GM23338 (cell line): ENCODE results near the gene ZNF865. TPM values are rescaled to one million over a fixed set of nuclear protein-coding genes. Genes with fewer than 3 reads are reported as not detected.

Experiments
- ATAC-seq: fragments of 200-7000 bp; cut with Tn5 transposase; 3 replicates; pipeline ENCODE4 v1.9.1; 2020
- DNase-seq: peaks from one replicate; pipeline ENCODE4 v3.0.0-alpha.2; 2015; ENCODE audit warnings: low spot score
- H2AFZ ChIP-seq: fragments of 200-600 bp; sonication (generic); 2 replicates; pipeline ENCODE4 v1.8.0; 2016; ENCODE audit warnings: antibody characterized with exemption, mild to moderate bottlenecking, moderate library complexity
- H3F3A ChIP-seq: fragments of 200-600 bp; sonication (generic); replicated peaks from 2 replicates; pipeline ENCODE4 v1.8.0; 2017; ENCODE audit warnings: antibody characterized with exemption, mixed run types, low read depth
- H3K27ac ChIP-seq: fragments of 200-600 bp; sonication (generic); 2 replicates; pipeline ENCODE4 v1.6.1; 2016; ENCODE audit warnings: low read depth
- H3K27me3 ChIP-seq: fragments of 200-600 bp; sonication (generic); 2 replicates; pipeline ENCODE4 v1.8.0; 2016; ENCODE audit warnings: mild to moderate bottlenecking, mixed run types, moderate library complexity; ENCODE audit not compliant: insufficient read depth
- H3K36me3 ChIP-seq: fragments of 200-600 bp; sonication (generic); 2 replicates; pipeline ENCODE4 v1.8.0; 2016; ENCODE audit warnings: mild to moderate bottlenecking; ENCODE audit not compliant: insufficient read depth
- H3K4me1 ChIP-seq: fragments of 200-600 bp; sonication (generic); 2 replicates; pipeline ENCODE4 v1.8.0; 2016; ENCODE audit warnings: mild to moderate bottlenecking, moderate library complexity; ENCODE audit not compliant: insufficient read depth
- H3K4me2 ChIP-seq: fragments of 200-600 bp; sonication (generic); 2 replicates; pipeline ENCODE4 v1.7.1; 2017; ENCODE audit warnings: mixed run types
- H3K4me3 ChIP-seq: fragments of 200-600 bp; sonication (generic); 2 replicates; pipeline ENCODE4 v1.6.1; 2016; ENCODE audit warnings: mixed run types
- H3K79me2 ChIP-seq: fragments of 200-600 bp; sonication (generic); replicated peaks from 2 replicates; pipeline ENCODE4 v1.8.0; 2017; ENCODE audit warnings: mild to moderate bottlenecking; ENCODE audit not compliant: insufficient read depth
- H3K9me2 ChIP-seq: fragments of 200-600 bp; sonication (generic); 2 replicates; pipeline ENCODE4 v1.8.0; 2017; ENCODE audit not compliant: insufficient read depth
- H4K20me1 ChIP-seq: fragments of 200-600 bp; sonication (generic); replicated peaks from 2 replicates; pipeline ENCODE4 v1.8.0; 2017; ENCODE audit warnings: mild to moderate bottlenecking; ENCODE audit not compliant: insufficient read depth
- H3K27ac Mint-ChIP-seq: 2 replicates; pipeline ENCODE4 v1.8.0; 2020; ENCODE audit warnings: inconsistent platforms, mild to moderate bottlenecking, moderate library complexity, mixed read lengths
- H3K27me3 Mint-ChIP-seq: 3 replicates; pipeline ENCODE4 v1.8.0; 2022; ENCODE audit warnings: low read depth, mild to moderate bottlenecking, moderate library complexity, mixed read lengths, inconsistent platforms; ENCODE audit not compliant: insufficient read depth, poor library complexity
- H3K36me3 Mint-ChIP-seq: 3 replicates; pipeline ENCODE4 v1.8.0; 2021; ENCODE audit warnings: low read depth, mild to moderate bottlenecking, inconsistent platforms, moderate library complexity, mixed read lengths
- H3K4me1 Mint-ChIP-seq: 3 replicates; pipeline ENCODE4 v1.8.0; 2020; ENCODE audit warnings: mild to moderate bottlenecking, inconsistent platforms, mixed read lengths
- H3K4me3 Mint-ChIP-seq: 3 replicates; pipeline ENCODE4 v1.8.0; 2021; ENCODE audit warnings: moderate library complexity, mild to moderate bottlenecking, inconsistent platforms, mixed read lengths
- H3K9me3 Mint-ChIP-seq: 3 replicates; pipeline ENCODE4 v1.8.0; 2020; ENCODE audit warnings: moderate library complexity, mild to moderate bottlenecking, inconsistent platforms, mixed read lengths
- JUNB ChIP-seq: IDR thresholded peaks from one replicate; pipeline ENCODE4 v1.6.1; 2016; ENCODE audit warnings: antibody characterized with exemption; ENCODE audit not compliant: unreplicated experiment
- REST ChIP-seq: IDR thresholded peaks from one replicate; pipeline ENCODE4 v1.6.1; 2018; ENCODE audit warnings: antibody characterized with exemption; ENCODE audit not compliant: unreplicated experiment
- ZNF331 ChIP-seq: fragments of 250-450 bp; sonication (Bioruptor Pico); IDR thresholded peaks from 2 replicates; pipeline ENCODE4 v1.5.0; 2020; ENCODE audit warnings: low read depth, mild to moderate bottlenecking, moderate library complexity
- ZNF462 ChIP-seq: fragments of 250-450 bp; sonication (Bioruptor Pico); IDR thresholded peaks from 2 replicates; pipeline ENCODE4 v1.5.0; 2020; ENCODE audit warnings: mild to moderate bottlenecking, moderate library complexity
- polyA plus RNA-seq: library from polyadenylated mRNA; unstranded; fragments of >200 nt; fragmentation: Nextera tagmentation; extraction: Ambion mirVana; gene quantifications from 2 replicates; pipeline ENCODE4 v1.2.1, GENCODE V29; 2016
- total RNA-seq: library from RNA; depleted of rRNA; stranded (reverse); fragments of >200 nt; shearing (Covaris generic); gene quantifications from 2 replicates; pipeline ENCODE4 v1.2.3, GENCODE V29; 2014
- TF ChIP-seq, protein P1 (sequence below): IDR thresholded peaks from 2 replicates; pipeline ENCODE4 v1.6.1; 2016; ENCODE audit warnings: antibody characterized with exemption

Gene ZNF865
- total and polyA plus RNA-seq, 2 experiments from 2014 or later: 2.2 to 12.1 TPM

DNA sequence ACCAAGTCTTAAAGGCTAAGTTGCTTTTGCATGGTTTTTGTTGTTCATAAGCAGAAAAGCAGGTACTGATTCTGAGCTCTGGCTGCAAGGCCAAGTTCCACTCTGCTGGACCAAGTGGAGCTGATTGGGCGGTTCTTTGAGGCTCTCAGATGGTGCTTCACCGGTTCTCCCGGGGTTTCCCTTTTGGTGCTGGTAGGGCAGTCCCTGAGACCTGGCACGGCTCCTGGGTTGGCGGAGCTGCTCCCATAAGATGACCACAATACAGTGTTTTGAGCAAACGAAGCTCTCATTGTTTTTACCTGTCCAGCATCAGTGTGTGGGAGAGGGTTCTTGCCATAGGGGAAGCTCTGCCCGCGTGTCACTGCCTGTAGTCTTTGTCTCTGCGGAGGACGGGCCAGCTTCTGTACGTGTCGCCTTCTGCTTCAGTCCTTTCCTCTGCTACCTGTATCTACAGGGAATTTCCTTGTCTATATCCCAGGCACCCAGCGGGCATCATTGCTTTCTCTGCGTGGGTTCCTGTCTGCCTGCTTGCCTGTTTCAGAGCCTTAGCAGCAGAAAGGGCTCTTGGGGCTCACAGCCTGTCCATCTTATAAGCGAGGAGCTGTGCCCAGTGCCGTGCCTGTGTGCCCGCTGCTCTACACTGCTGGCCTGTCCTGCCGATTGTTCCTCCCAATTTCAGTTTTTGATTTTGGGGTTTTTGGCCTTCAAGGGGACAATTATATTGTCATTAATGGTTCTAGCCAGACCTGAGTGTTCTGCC, 51.7 kb downstream of the ZNF865 start (continued):
- TF ChIP-seq, protein P1, sequence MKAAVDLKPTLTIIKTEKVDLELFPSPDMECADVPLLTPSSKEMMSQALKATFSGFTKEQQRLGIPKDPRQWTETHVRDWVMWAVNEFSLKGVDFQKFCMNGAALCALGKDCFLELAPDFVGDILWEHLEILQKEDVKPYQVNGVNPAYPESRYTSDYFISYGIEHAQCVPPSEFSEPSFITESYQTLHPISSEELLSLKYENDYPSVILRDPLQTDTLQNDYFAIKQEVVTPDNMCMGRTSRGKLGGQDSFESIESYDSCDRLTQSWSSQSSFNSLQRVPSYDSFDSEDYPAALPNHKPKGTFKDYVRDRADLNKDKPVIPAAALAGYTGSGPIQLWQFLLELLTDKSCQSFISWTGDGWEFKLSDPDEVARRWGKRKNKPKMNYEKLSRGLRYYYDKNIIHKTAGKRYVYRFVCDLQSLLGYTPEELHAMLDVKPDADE: no peak
- TF ChIP-seq ZNF462 (CRISPR knock-in tag): no peak

DNA sequence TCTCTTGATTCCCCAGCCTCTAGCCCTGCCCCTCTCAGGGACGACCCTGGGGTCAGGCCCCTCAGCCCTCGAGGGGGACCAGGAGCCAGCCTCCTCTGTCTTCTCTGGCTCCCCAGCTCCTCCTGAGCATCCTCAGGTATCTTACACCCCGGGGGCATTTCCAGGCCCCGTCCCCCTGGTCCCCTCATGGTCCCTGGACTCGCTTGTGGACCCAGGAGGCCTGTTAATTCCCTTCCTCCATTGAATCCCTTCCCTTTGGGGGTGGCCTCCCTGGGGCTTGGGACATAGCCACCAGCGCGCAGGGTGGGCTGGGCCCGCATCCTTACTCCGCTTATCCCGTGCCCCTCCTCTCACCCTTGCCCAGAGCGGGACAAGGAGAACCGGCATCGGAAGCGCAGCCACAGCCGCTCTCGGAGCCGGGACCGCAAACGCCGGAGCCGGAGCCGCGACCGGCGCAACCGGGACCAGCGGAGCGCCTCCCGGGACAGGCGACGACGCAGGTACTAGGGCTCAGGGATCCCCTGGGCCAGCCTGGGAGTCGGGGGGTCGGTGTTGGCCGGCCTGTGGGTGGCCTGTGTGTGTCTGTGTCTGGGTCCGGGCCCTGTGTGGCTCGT, 53.5 kb downstream of the ZNF865 start:
- H3K27ac ChIP-seq: peak overlapping the region; percentile 55; the same call in 1 of the 2 replicates
- peaks cover 62% of the 10 kb centered on the region for H4K20me1 ChIP-seq
- Mint-ChIP-seq H3K36me3 (peaks cover 71% of the 10 kb centered on the region), H3K4me3 (peak overlapping the region; percentile 35; the same call in 1 of the 3 replicates), H3K9me3 (no peaks in the 10 kb centered on the region; the same call in 1 of the 3 replicates), H3K27ac (peak overlapping the region; percentile 24), H3K4me1 (peaks cover 36% of the 10 kb centered on the region), H3K27me3 (peaks cover 21% of the 10 kb centered on the region)
- ATAC-seq (no peak), DNase-seq (no peak)
- H3K36me3 ChIP-seq: peaks cover 22% of the 10 kb centered on the region
- H3K4me2 ChIP-seq: peak overlapping the region; percentile 60; the same call in 1 of the 2 replicates
- H3F3A ChIP-seq: peaks cover 22% of the 10 kb centered on the region
- H3K27me3 ChIP-seq: no peaks in the 10 kb centered on the region
- H3K4me1 ChIP-seq: peaks cover 27% of the 10 kb centered on the region
- no peak overlapping the region for H3K4me3 ChIP-seq
- no peaks in the 10 kb centered on the region for H3K9me2 ChIP-seq
- peaks cover 86% of the 10 kb centered on the region for H3K79me2 ChIP-seq
- no peak overlapping the region for H2AFZ ChIP-seq
- TF ChIP-seq JUNB (no peak), ZNF331 (no peak), REST (no peak)
